Neural progenitor cell (in vitro differentiated cells): ENCODE data around the gene STAM. TPM values are rescaled to one million over a fixed set of nuclear protein-coding genes. Genes with fewer than 3 reads are reported as not detected.

Experiments
- DNase-seq: peaks from one replicate; pipeline ENCODE4 v3.0.0-alpha.2; 2016; ENCODE audit warnings: low spot score
- H2AFZ ChIP-seq: fragments of 200-600 bp; sonication (generic); replicated peaks from 2 replicates; pipeline ENCODE4 v1.6.1; 2016; ENCODE audit warnings: antibody characterized with exemption
- H3F3A ChIP-seq: fragments of 200-600 bp; sonication (generic); 2 replicates; pipeline ENCODE4 v1.6.1; 2016; ENCODE audit warnings: antibody characterized with exemption, low read depth
- H3K27ac ChIP-seq: fragments of 200-600 bp; sonication (generic); 2 replicates; pipeline ENCODE4 v1.5.1; 2016; ENCODE audit warnings: mild to moderate bottlenecking
- H3K27me3 ChIP-seq: fragments of 200-600 bp; sonication (generic); 2 replicates; pipeline ENCODE4 v1.6.1; 2016; ENCODE audit warnings: mild to moderate bottlenecking, moderate library complexity
- H3K36me3 ChIP-seq: fragments of 200-600 bp; sonication (generic); 2 replicates; pipeline ENCODE4 v1.5.1; 2016
- H3K4me1 ChIP-seq: fragments of 200-600 bp; sonication (generic); 2 replicates; pipeline ENCODE4 v1.6.1; 2016; ENCODE audit warnings: mixed run types
- H3K4me2 ChIP-seq: fragments of 200-600 bp; sonication (generic); 2 replicates; pipeline ENCODE4 v1.6.1; 2016
- H3K4me3 ChIP-seq: fragments of 200-600 bp; sonication (generic); 2 replicates; pipeline ENCODE4 v1.5.1; 2016
- H3K79me2 ChIP-seq: fragments of 200-600 bp; sonication (generic); 2 replicates; pipeline ENCODE4 v1.6.1; 2016; ENCODE audit warnings: low read depth
- H3K9ac ChIP-seq: fragments of 200-600 bp; sonication (generic); 2 replicates; pipeline ENCODE4 v1.6.1; 2016
- H3K9me3 ChIP-seq: fragments of 200-600 bp; sonication (generic); 2 replicates; pipeline ENCODE4 v1.5.1; 2016; ENCODE audit warnings: low read depth
- H4K20me1 ChIP-seq: fragments of 200-600 bp; sonication (generic); 2 replicates; pipeline ENCODE4 v1.6.1; 2016; ENCODE audit warnings: low read depth
- H3K27ac Mint-ChIP-seq: 3 replicates; pipeline ENCODE4 v1.8.0; 2021; ENCODE audit warnings: mixed read lengths
- H3K27me3 Mint-ChIP-seq: 2 replicates; pipeline ENCODE4 v1.8.0; 2022; ENCODE audit warnings: low read depth, mild to moderate bottlenecking, inconsistent platforms, moderate library complexity, mixed read lengths; ENCODE audit not compliant: insufficient read depth
- H3K36me3 Mint-ChIP-seq: 3 replicates; pipeline ENCODE4 v1.8.0; 2021; ENCODE audit warnings: mixed read lengths
- H3K4me1 Mint-ChIP-seq: 3 replicates; pipeline ENCODE4 v1.8.0; 2021; ENCODE audit warnings: mixed read lengths
- H3K4me3 Mint-ChIP-seq: 3 replicates; pipeline ENCODE4 v1.8.0; 2021; ENCODE audit warnings: mild to moderate bottlenecking, moderate library complexity, mixed read lengths
- H3K9me3 Mint-ChIP-seq: 3 replicates; pipeline ENCODE4 v1.8.0; 2020; ENCODE audit warnings: mixed read lengths
- CTCF ChIP-seq: fragments of 200-600 bp; sonication (generic); IDR thresholded peaks from 2 replicates; pipeline ENCODE4 v1.5.1; 2017; ENCODE audit warnings: antibody characterized with exemption, mild to moderate bottlenecking
- EZH2 ChIP-seq: fragments of 200-600 bp; sonication (generic); IDR thresholded peaks from 2 replicates; pipeline ENCODE4 v1.6.1; 2017; ENCODE audit warnings: antibody characterized with exemption, mild to moderate bottlenecking, moderate library complexity
- EZH2phosphoT487 ChIP-seq: fragments of 200-600 bp; sonication (generic); IDR thresholded peaks from 2 replicates; pipeline ENCODE4 v1.6.1; 2017; ENCODE audit warnings: antibody characterized with exemption
- total RNA-seq: library from RNA; depleted of rRNA; stranded (reverse); fragments of >200 nt; gene quantifications from 2 replicates; pipeline ENCODE4 v1.2.3, GENCODE V29; 2015; ENCODE audit warnings: low replicate concordance

Gene STAM
- total RNA-seq, 1 donor from 2014 or later = 43.2 TPM

GRCh38 chr10:17663450-17663849 lies 19.5 kb downstream of the STAM start:
- H2AFZ ChIP-seq = no peak overlapping the region
- TF ChIP-seq EZH2 (no peak), CTCF (no peak), EZH2phosphoT487 (no peak)
- H3K27me3 ChIP-seq = no peaks in the 10 kb centered on the region
- H3K36me3 Mint-ChIP-seq = peaks cover 18% of the 10 kb centered on the region
- H3K4me2 ChIP-seq = no peak overlapping the region
- H3K9me3 Mint-ChIP-seq = no peaks in the 10 kb centered on the region
- no peaks in the 10 kb centered on the region for H3K4me1 Mint-ChIP-seq
- no peak overlapping the region for H3K27ac Mint-ChIP-seq
- H3K4me1 ChIP-seq = no peaks in the 10 kb centered on the region
- no peak overlapping the region for H3K4me3 ChIP-seq
- H3K27me3 Mint-ChIP-seq = no peaks in the 10 kb centered on the region
- H3K79me2 ChIP-seq = peaks cover 83% of the 10 kb centered on the region
- no peaks in the 10 kb centered on the region for H3K9me3 ChIP-seq
- no peak overlapping the region for H3K27ac ChIP-seq
- no peak for DNase-seq
- no peaks in the 10 kb centered on the region for H3K36me3 ChIP-seq
- peaks cover 14% of the 10 kb centered on the region for H4K20me1 ChIP-seq
- no peak overlapping the region for H3K9ac ChIP-seq
- no peaks in the 10 kb centered on the region for H3F3A ChIP-seq
- H3K4me3 Mint-ChIP-seq = no peak overlapping the region

- DNase-seq = no peak
- Histone ChIP-seq H3K27me3 (no peaks in the 10 kb centered on the region), H3K4me2 (no peak overlapping the region), H3K36me3 (no peaks in the 10 kb centered on the region), H3K4me3 (no peak overlapping the region), H3K27ac (no peak overlapping the region), H4K20me1 (peaks cover 20% of the 10 kb centered on the region), H3K9me3 (no peaks in the 10 kb centered on the region), H3K4me1 (peaks cover 3% of the 10 kb centered on the region), H3K79me2 (peaks cover 85% of the 10 kb centered on the region), H3K9ac (no peak overlapping the region), H3F3A (no peaks in the 10 kb centered on the region), H2AFZ (no peak overlapping the region)
- Mint-ChIP-seq H3K9me3 (no peaks in the 10 kb centered on the region), H3K4me3 (no peak overlapping the region), H3K4me1 (no peaks in the 10 kb centered on the region), H3K27me3 (no peaks in the 10 kb centered on the region), H3K27ac (no peak overlapping the region), H3K36me3 (peaks cover 15% of the 10 kb centered on the region)
- TF ChIP-seq EZH2 = no peak
- no peak for TF ChIP-seq EZH2phosphoT487
- no peak for TF ChIP-seq CTCF
These were observed 21.8 kb downstream of the STAM start for GRCh38 chr10:17665747-17666146.

GRCh38 chr10:17668435-17669184 lies 24.7 kb downstream of the STAM start:
- Histone ChIP-seq H3K9me3 (no peaks in the 10 kb centered on the region), H3K4me3 (no peak overlapping the region), H4K20me1 (peaks cover 40% of the 10 kb centered on the region), H3K27ac (no peak overlapping the region), H3F3A (peaks cover 8% of the 10 kb centered on the region), H3K4me2 (no peak overlapping the region), H3K36me3 (no peaks in the 10 kb centered on the region), H3K27me3 (no peaks in the 10 kb centered on the region), H3K4me1 (peaks cover 31% of the 10 kb centered on the region), H3K79me2 (peaks cover 92% of the 10 kb centered on the region), H2AFZ (no peak overlapping the region), H3K9ac (no peak overlapping the region)
- no peak for DNase-seq
- TF ChIP-seq CTCF = no peak
- TF ChIP-seq EZH2phosphoT487 = no peak
- TF ChIP-seq EZH2 = no peak
- H3K4me3 Mint-ChIP-seq = no peak overlapping the region
- no peak overlapping the region for H3K27ac Mint-ChIP-seq
- no peaks in the 10 kb centered on the region for H3K9me3 Mint-ChIP-seq
- H3K4me1 Mint-ChIP-seq = peaks cover 6% of the 10 kb centered on the region
- H3K36me3 Mint-ChIP-seq = peaks cover 11% of the 10 kb centered on the region
- H3K27me3 Mint-ChIP-seq = no peaks in the 10 kb centered on the region
